H1 (cell line): ENCODE results near the gene BORA. TPM values are rescaled to one million over a fixed set of nuclear protein-coding genes. Genes with fewer than 3 reads are reported as not detected.

Experiments
- CTCF ChIA-PET: fragments of 300-600 bp; sonication (Branson Sonifier 250); formaldehyde crosslinking; loops from one replicate; lab custom pipeline; 2021; ENCODE audit not compliant: partially characterized antibody; lab: Charles Lee
- POLR2A ChIA-PET: fragments of 300-600 bp; sonication (Branson Sonifier 250); formaldehyde crosslinking; loops from one replicate; lab custom pipeline; 2021; ENCODE audit warnings: inconsistent platforms; ENCODE audit not compliant: partially characterized antibody; lab: Charles Lee
- DNase-seq, 2 experiments: peaks; one replicate each; pipeline versions ENCODE4 v3.0.0 to v3.0.0-alpha.2; 2010 to 2022; ENCODE audit warnings: low spot score in 2 of 2, low read depth in 1 of 2, mixed read lengths in 1 of 2
- FAIRE-seq: peaks from 2 replicates; lab custom pipeline; 2011; peaks lifted over from hg19 to GRCh38; lab: Jason Lieb, UNC
- H2AFZ ChIP-seq: 2 replicates; pipeline ENCODE4 v1.8.1; 2012; ENCODE audit warnings: low read length, inconsistent platforms
- H2AK5ac ChIP-seq: 2 replicates; pipeline ENCODE4 v1.6.1; 2013; ENCODE audit warnings: low read depth, low read length
- H2BK120ac ChIP-seq: replicated peaks from 2 replicates; pipeline ENCODE3; 2013; ENCODE audit warnings: low read depth, low read length, inconsistent platforms
- H2BK12ac ChIP-seq: 2 replicates; pipeline ENCODE4 v1.6.1; 2013; ENCODE audit warnings: low read depth, low read length
- H2BK15ac ChIP-seq: 2 replicates; pipeline ENCODE4 v1.6.1; 2013; ENCODE audit warnings: low read length
- H2BK20ac ChIP-seq: 2 replicates; pipeline ENCODE4 v1.6.1; 2013; ENCODE audit warnings: low read length
- H2BK5ac ChIP-seq: 2 replicates; pipeline ENCODE4 v1.6.1; 2013; ENCODE audit warnings: low read depth, low read length
- H3K14ac ChIP-seq: 2 replicates; pipeline ENCODE4 v1.6.1; 2013; ENCODE audit warnings: inconsistent platforms; ENCODE audit not compliant: insufficient read length
- H3K18ac ChIP-seq: 2 replicates; pipeline ENCODE4 v1.6.1; 2013; ENCODE audit warnings: low read length; ENCODE audit errors: extremely low read depth
- H3K23ac ChIP-seq: 2 replicates; pipeline ENCODE4 v1.6.1; 2013; ENCODE audit warnings: inconsistent platforms; ENCODE audit not compliant: insufficient read length
- H3K23me2 ChIP-seq: 2 replicates; pipeline ENCODE4 v1.6.1; 2013; ENCODE audit warnings: low read depth, low read length
- H3K27ac ChIP-seq: 2 replicates; pipeline ENCODE4 v1.6.1; 2011; ENCODE audit warnings: low read depth, low read length, inconsistent platforms
- H3K27me3 ChIP-seq, 4 experiments: replicated peaks in 1 of 4; 1 replicate in 1 of 4; 2 replicates in 3 of 4; pipeline versions ENCODE4 v1.6.1 to v1.8.1; 2011 to 2013; ENCODE audit warnings: low read length in 3 of 4, mild to moderate bottlenecking in 3 of 4, inconsistent platforms in 2 of 4, mixed read lengths in 2 of 4, moderate library complexity in 1 of 4; ENCODE audit not compliant: control insufficient read depth in 3 of 4, insufficient read depth in 3 of 4; ENCODE audit errors: extremely low read depth in 1 of 4
- H3K36me3 ChIP-seq, 4 experiments: 2 replicates each; pipeline versions ENCODE4 v1.6.1 to v1.8.1; 2011 to 2013; ENCODE audit warnings: mild to moderate bottlenecking in 4 of 4, low read length in 3 of 4, moderate library complexity in 2 of 4, control low read depth in 1 of 4, inconsistent platforms in 1 of 4; ENCODE audit not compliant: insufficient read depth in 4 of 4, control insufficient read depth in 2 of 4
- H3K4ac ChIP-seq: replicated peaks from 2 replicates; pipeline ENCODE3; 2013; ENCODE audit warnings: low read length, low read depth, mixed read lengths, inconsistent platforms; ENCODE audit not compliant: insufficient read length
- H3K4me1 ChIP-seq, 4 experiments: replicated peaks in 1 of 4; 1 replicate in 1 of 4; 2 replicates in 3 of 4; pipeline versions ENCODE4 v1.6.1 to v1.8.1; 2011 to 2013; ENCODE audit warnings: low read length in 3 of 4, inconsistent platforms in 2 of 4, mixed read lengths in 1 of 4; ENCODE audit not compliant: insufficient read depth in 4 of 4, control insufficient read depth in 3 of 4
- H3K4me2 ChIP-seq, 2 experiments: 2 replicates each; pipeline versions ENCODE4 v1.6.1 to v1.8.1; 2011 to 2013; ENCODE audit warnings: low read depth in 2 of 2, low read length in 2 of 2, control low read depth in 1 of 2, inconsistent platforms in 1 of 2, mild to moderate bottlenecking in 1 of 2; ENCODE audit not compliant: insufficient read depth in 1 of 2
- H3K4me3 ChIP-seq, 4 experiments: fragments of 200-600, 300-600 bp in 1 of 4; sonication (generic), shearing (Covaris generic), sonication (Bioruptor Twin) in 1 of 4; 2 replicates each; pipeline versions ENCODE4 v1.5.1 to v1.8.1; 2011 to 2016; ENCODE audit warnings: low read length in 4 of 4, low read depth in 3 of 4, control low read depth in 2 of 4, inconsistent platforms in 2 of 4, mild to moderate bottlenecking in 2 of 4, mixed read lengths in 1 of 4, moderate library complexity in 1 of 4; ENCODE audit not compliant: insufficient read depth in 2 of 4; ENCODE audit errors: extremely low read depth in 1 of 4
- H3K56ac ChIP-seq: replicated peaks from 2 replicates; pipeline ENCODE3; 2013; ENCODE audit warnings: low read depth, mild to moderate bottlenecking, mixed read lengths, low read length, inconsistent platforms; ENCODE audit not compliant: insufficient read length
- H3K79me1 ChIP-seq: 2 replicates; pipeline ENCODE4 v1.6.1; 2013; ENCODE audit warnings: low read depth, low read length, control low read depth
- H3K79me2 ChIP-seq, 2 experiments: 2 replicates each; pipeline versions ENCODE4 v1.6.1 to v1.8.1; 2012 to 2013; ENCODE audit warnings: low read length in 2 of 2, mild to moderate bottlenecking in 2 of 2, inconsistent platforms in 1 of 2; ENCODE audit not compliant: insufficient read depth in 2 of 2, control insufficient read depth in 1 of 2
- H3K9ac ChIP-seq, 4 experiments: replicated peaks in 1 of 4; 1 replicate in 1 of 4; 2 replicates in 3 of 4; pipeline versions ENCODE4 v1.6.1 to v1.8.1; 2011 to 2013; ENCODE audit warnings: low read depth in 3 of 4, low read length in 3 of 4, control low read depth in 2 of 4, mild to moderate bottlenecking in 2 of 4, moderate library complexity in 2 of 4, inconsistent platforms in 1 of 4; ENCODE audit errors: extremely low read depth in 1 of 4
- H3K9me3 ChIP-seq, 2 experiments: 2 replicates each; pipeline versions ENCODE4 v1.6.1 to v1.8.1; 2012 to 2013; ENCODE audit warnings: mild to moderate bottlenecking in 2 of 2, moderate library complexity in 2 of 2, control low read depth in 1 of 2, inconsistent platforms in 1 of 2, low read depth in 1 of 2, low read length in 1 of 2, mixed read lengths in 1 of 2; ENCODE audit not compliant: insufficient read depth in 2 of 2
- H4K20me1 ChIP-seq, 2 experiments: replicated peaks in 1 of 2; 2 replicates each; pipeline versions ENCODE3 to v1.8.1; 2011 to 2013; ENCODE audit warnings: inconsistent platforms in 2 of 2, low read length in 2 of 2, mild to moderate bottlenecking in 1 of 2; ENCODE audit not compliant: insufficient read depth in 2 of 2, control insufficient read depth in 1 of 2
- H4K5ac ChIP-seq: 2 replicates; pipeline ENCODE4 v1.6.1; 2013; ENCODE audit warnings: low read length, low read depth, mixed read lengths, inconsistent platforms; ENCODE audit not compliant: insufficient read length
- H4K8ac ChIP-seq: 2 replicates; pipeline ENCODE4 v1.8.0; 2013; ENCODE audit warnings: mild to moderate bottlenecking, moderate library complexity, low read length, inconsistent platforms; ENCODE audit not compliant: insufficient read depth; ENCODE audit errors: extremely low read depth
- H4K91ac ChIP-seq: replicated peaks from 2 replicates; pipeline ENCODE3; 2013; ENCODE audit warnings: low read length, mixed read lengths, inconsistent platforms; ENCODE audit not compliant: insufficient read length
- ATF3 ChIP-seq: IDR thresholded peaks from 2 replicates; pipeline ENCODE4 v1.6.1; 2011; ENCODE audit warnings: low read depth, mild to moderate bottlenecking, low read length; ENCODE audit not compliant: insufficient read depth
- EGR1 ChIP-seq: IDR thresholded peaks from 2 replicates; pipeline ENCODE4 v1.6.1; 2011; ENCODE audit warnings: low read depth, low read length, borderline replicate concordance
- JUN ChIP-seq: IDR thresholded peaks from 2 replicates; pipeline ENCODE4 v1.6.1; 2011; ENCODE audit warnings: low read depth, mild to moderate bottlenecking, improper control_type of control experiment, low read length
- KDM4A ChIP-seq: IDR thresholded peaks from one replicate; pipeline ENCODE4 v1.7.1; 2012; ENCODE audit warnings: low read depth, mild to moderate bottlenecking, moderate library complexity, low read length, inconsistent platforms; ENCODE audit not compliant: severe bottlenecking
- SIN3A ChIP-seq, 2 experiments: IDR thresholded peaks in 1 of 2; conservative IDR thresholded peaks in 1 of 2; 2 replicates each; pipeline ENCODE4 v1.6.1; 2011 to 2012; ENCODE audit warnings: low read length in 2 of 2, improper control_type of control experiment in 1 of 2, low read depth in 1 of 2, mild to moderate bottlenecking in 1 of 2
- TAF7 ChIP-seq: optimal IDR thresholded peaks from 2 replicates; pipeline ENCODE3; 2011; ENCODE audit warnings: low read depth, mild to moderate bottlenecking, inconsistent platforms, low read length, moderate library complexity, borderline replicate concordance
- WGBS, 2 experiments: shearing (Covaris generic) in 1 of 2; methylation state at CpG; one replicate each; pipeline versions ENCODE4 v1.1.6 to v1.1.7; 2013 to 2015; ENCODE audit warnings: low lambda C conversion rate in 2 of 2, mixed read lengths in 2 of 2, inconsistent platforms in 1 of 2, low coverage in 1 of 2, missing lambda C conversion rate in 1 of 2; ENCODE audit not compliant: insufficient replicate concordance in 2 of 2, insufficient coverage in 1 of 2, insufficient read length in 1 of 2; ENCODE audit errors: extremely low coverage in 1 of 2, missing lambda C conversion rate in 1 of 2; 5-methylcytosine and 5-hydroxymethylcytosine counted together
- polyA plus RNA-seq, 7 experiments: library from polyadenylated mRNA; depleted of rRNA in 3 of 7; stranded (reverse) in 5 of 7; unstranded in 2 of 7; fragments of >200 nt in 5 of 7; fragments of 200-250 nt in 2 of 7; gene quantifications; 1 replicate in 5 of 7; 2 replicates in 1 of 7; 4 replicates in 1 of 7; pipeline versions ENCODE4 v1.2.1 to v1.2.3, GENCODE V29; 2011 to 2013; ENCODE audit warnings: missing spikeins in 2 of 7, mixed read lengths in 2 of 7
- total RNA-seq: library from RNA; stranded (reverse); fragmentation: NEBNext Ultra II Directional; extraction: Animal tissue kit (Norgen Biotek cat#: 25700); gene quantifications from 2 replicates; pipeline ENCODE4 v1.2.1, GENCODE V29; 2021
- TF ChIP-seq, protein P1 (sequence below): IDR thresholded peaks from 2 replicates; pipeline ENCODE4 v1.6.1; 2012; ENCODE audit warnings: inconsistent platforms

Gene BORA
- total and polyA plus RNA-seq, 2 of the 8 experiments (the other 6 are each of a cell fraction or from before 2014, with no cell fraction given): 4.9 to 12.9 TPM

- POLR2A ChIA-PET: no interaction called here
- Histone ChIP-seq H3K9ac (no peak overlapping the region), H4K8ac (no peak overlapping the region)
These were observed 33.9 kb upstream of the BORA start for GRCh38 chr13:72693832-72694231.

More at GRCh38 chr13:72693832-72694231, 33.9 kb upstream of the BORA start:
- Histone ChIP-seq H3K23ac (no peak overlapping the region), H3K36me3 (no peaks in the 10 kb centered on the region; a peak in 2 of 8 replicates), H3K14ac (no peak overlapping the region), H2AK5ac (no peak overlapping the region), H3K4ac (no peak overlapping the region), H4K91ac (no peak overlapping the region), H3K4me3 (no peak overlapping the region), H2BK15ac (no peak overlapping the region), H2AFZ (no peak overlapping the region), H2BK20ac (no peak overlapping the region), H3K79me2 (no peaks in the 10 kb centered on the region), H3K56ac (no peak overlapping the region), H3K18ac (no peak overlapping the region), H4K5ac (no peak overlapping the region), H3K23me2 (no peaks in the 10 kb centered on the region; the same call in 1 of the 2 replicates), H3K4me1 (no peaks in the 10 kb centered on the region), H2BK120ac (no peak overlapping the region), H3K9me3 (peaks cover 19 to 24% of the 10 kb centered on the region in 2 experiments), H4K20me1 (no peaks in the 10 kb centered on the region), H3K27me3 (no peaks in the 10 kb centered on the region), H2BK5ac (no peak overlapping the region), H3K4me2 (no peak overlapping the region), H3K27ac (no peak overlapping the region), H2BK12ac (no peak overlapping the region), H3K79me1 (no peaks in the 10 kb centered on the region)
- no peak for FAIRE-seq
- CTCF ChIA-PET: interaction anchor here (0.7 to 1.8 kb wide), 3 partner anchors 10 to 392 kb away, joined by 3 to 7 read pairs (median 6); no protein-coding TSS in a partner anchor
- no peak for TF ChIP-seq ATF3
- no peak for TF ChIP-seq JUN
- TF ChIP-seq SIN3A (conservative IDR thresholded peaks at IDR 0.05 in 1 of 2, IDR thresholded peaks at IDR 0.05 in 1 of 2; ENCODE audit: low read depth in 1 of 2, low read length in 2 of 2): no peak
- no peak for TF ChIP-seq EGR1
- no peak for TF ChIP-seq TAF7
- TF ChIP-seq, protein P1, sequence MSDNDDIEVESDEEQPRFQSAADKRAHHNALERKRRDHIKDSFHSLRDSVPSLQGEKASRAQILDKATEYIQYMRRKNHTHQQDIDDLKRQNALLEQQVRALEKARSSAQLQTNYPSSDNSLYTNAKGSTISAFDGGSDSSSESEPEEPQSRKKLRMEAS: no peak
- no peak for TF ChIP-seq KDM4A
- 89% methylated on average over 5 of the region's 5 CpGs; no CpG with 5 or more reads in 1 of the 2 experiments for WGBS, 2 experiments
- DNase-seq: no peak
